HepG2 (cell line): ENCODE data around the gene L3MBTL4. TPM values are rescaled to one million over a fixed set of nuclear protein-coding genes. Genes with fewer than 3 reads are reported as not detected.

Experiments
- ATAD3A ChIP-seq: sonication (generic); formaldehyde crosslinking; IDR thresholded peaks from 2 replicates; pipeline ENCODE4 v1.4.0; 2020; ENCODE audit warnings: missing genetic modification reagents
- CENPX ChIP-seq: sonication (generic); formaldehyde crosslinking; IDR thresholded peaks from 2 replicates; pipeline ENCODE4 v1.9.0; 2021; ENCODE audit warnings: mild to moderate bottlenecking, missing genetic modification reagents, moderate library complexity
- ELF3 ChIP-seq: IDR thresholded peaks from 2 replicates; pipeline ENCODE4 v1.6.1; 2016; ENCODE audit warnings: missing genetic modification reagents, missing compliant biosample characterization
- HNRNPLL ChIP-seq: fragments of 200-400 bp; formaldehyde crosslinking; IDR thresholded peaks from 2 replicates; pipeline ENCODE4 v1.6.1; 2017; ENCODE audit warnings: mild to moderate bottlenecking, low read depth, low read length; ENCODE audit not compliant: poor library complexity, severe bottlenecking
- MLLT10 ChIP-seq: sonication (generic); formaldehyde crosslinking; IDR thresholded peaks from 2 replicates; pipeline ENCODE4 v1.4.0; 2020; ENCODE audit warnings: missing genetic modification reagents
- RORA ChIP-seq: sonication (generic); formaldehyde crosslinking; IDR thresholded peaks from 2 replicates; pipeline ENCODE4 v1.5.0; 2020; ENCODE audit warnings: mild to moderate bottlenecking, missing genetic modification reagents, moderate library complexity
- SNAI1 ChIP-seq: sonication (generic); formaldehyde crosslinking; IDR thresholded peaks from 2 replicates; pipeline ENCODE4 v1.5.0; 2020; ENCODE audit warnings: mild to moderate bottlenecking, missing genetic modification reagents, borderline replicate concordance
- THYN1 ChIP-seq: sonication (generic); formaldehyde crosslinking; IDR thresholded peaks from 2 replicates; pipeline ENCODE4 v1.8.1; 2023; ENCODE audit warnings: low read depth, mild to moderate bottlenecking, moderate library complexity, missing genetic modification reagents, borderline replicate concordance
- TSC22D2 ChIP-seq: sonication (generic); formaldehyde crosslinking; IDR thresholded peaks from 2 replicates; pipeline ENCODE4 v1.5.1; 2020; ENCODE audit warnings: missing genetic modification reagents, mild to moderate bottlenecking, borderline replicate concordance
- ZFP36L2 ChIP-seq: sonication (generic); formaldehyde crosslinking; IDR thresholded peaks from 2 replicates; pipeline ENCODE4 v1.4.0; 2020; ENCODE audit warnings: missing genetic modification reagents
- ZMYM2 ChIP-seq: sonication (generic); formaldehyde crosslinking; IDR thresholded peaks from 2 replicates; pipeline ENCODE4 v1.8.0; 2022; ENCODE audit warnings: mild to moderate bottlenecking, missing genetic modification reagents
- ZNF280D ChIP-seq: sonication (generic); formaldehyde crosslinking; IDR thresholded peaks from 2 replicates; pipeline ENCODE4 v1.5.1; 2020; ENCODE audit warnings: mild to moderate bottlenecking, missing genetic modification reagents
- ZNF282 ChIP-seq: fragments of 450-650 bp; IDR thresholded peaks from 2 replicates; pipeline ENCODE4 v1.6.1; 2018; ENCODE audit not compliant: partially characterized antibody
- ZNF484 ChIP-seq: sonication (generic); formaldehyde crosslinking; IDR thresholded peaks from 2 replicates; pipeline ENCODE4 v1.5.1; 2020; ENCODE audit warnings: mild to moderate bottlenecking, low read depth, missing genetic modification reagents, borderline replicate concordance
- ZNF616 ChIP-seq: sonication (generic); formaldehyde crosslinking; IDR thresholded peaks from 2 replicates; pipeline ENCODE4 v1.5.0; 2020; ENCODE audit warnings: low read depth, mild to moderate bottlenecking, missing genetic modification reagents
- polyA plus RNA-seq, 8 experiments: library from polyadenylated mRNA; depleted of rRNA in 3 of 8; stranded (reverse) in 7 of 8; unstranded in 1 of 8; fragments of >200 nt; fragmentation: Illumina TruSeq in 4 of 8; extraction: Trizol in 4 of 8; gene quantifications; 2 replicates each; pipeline versions ENCODE4 v1.2.1 to v1.2.3, GENCODE V29; 2011 to 2016; ENCODE audit warnings: low read depth in 4 of 8, missing spikeins in 1 of 8, mixed read lengths in 1 of 8; ENCODE audit not compliant: insufficient read depth in 1 of 8
- total RNA-seq, 5 experiments: library from RNA; depleted of rRNA; stranded (reverse); fragments of >200 nt; fragmentation: Illumina TruSeq; extraction: Trizol; gene quantifications; 2 replicates each; pipeline ENCODE4 v1.2.3, GENCODE V29; 2016; ENCODE audit warnings: low read depth in 1 of 5
- TF ChIP-seq, protein P1 (sequence below): sonication (generic); formaldehyde crosslinking; IDR thresholded peaks from 2 replicates; pipeline ENCODE4 v1.5.1; 2020; ENCODE audit warnings: missing genetic modification reagents, mild to moderate bottlenecking, borderline replicate concordance
- TF ChIP-seq, protein P2 (sequence below): sonication (generic); formaldehyde crosslinking; IDR thresholded peaks from 2 replicates; pipeline ENCODE4 v1.4.0; 2020; ENCODE audit warnings: missing genetic modification reagents
- TF ChIP-seq, protein P3 (sequence below): sonication (generic); formaldehyde crosslinking; IDR thresholded peaks from 2 replicates; pipeline ENCODE4 v1.5.0; 2020; ENCODE audit warnings: missing genetic modification reagents
- TF ChIP-seq, protein P4 (sequence below): sonication (generic); formaldehyde crosslinking; IDR thresholded peaks from 2 replicates; pipeline ENCODE4 v1.8.0; 2022; ENCODE audit warnings: mild to moderate bottlenecking, missing genetic modification reagents, moderate library complexity
- TF ChIP-seq, protein P5 (sequence below): sonication (generic); formaldehyde crosslinking; IDR thresholded peaks from 2 replicates; pipeline ENCODE4 v1.5.1; 2020; ENCODE audit warnings: missing genetic modification reagents, mild to moderate bottlenecking, borderline replicate concordance

The L3MBTL4 gene
- total and polyA plus RNA-seq, 2 of the 13 experiments (the other 11 are each of a cell fraction or from before 2014, with no cell fraction given) = 10.8 to 13.3 TPM

DNA sequence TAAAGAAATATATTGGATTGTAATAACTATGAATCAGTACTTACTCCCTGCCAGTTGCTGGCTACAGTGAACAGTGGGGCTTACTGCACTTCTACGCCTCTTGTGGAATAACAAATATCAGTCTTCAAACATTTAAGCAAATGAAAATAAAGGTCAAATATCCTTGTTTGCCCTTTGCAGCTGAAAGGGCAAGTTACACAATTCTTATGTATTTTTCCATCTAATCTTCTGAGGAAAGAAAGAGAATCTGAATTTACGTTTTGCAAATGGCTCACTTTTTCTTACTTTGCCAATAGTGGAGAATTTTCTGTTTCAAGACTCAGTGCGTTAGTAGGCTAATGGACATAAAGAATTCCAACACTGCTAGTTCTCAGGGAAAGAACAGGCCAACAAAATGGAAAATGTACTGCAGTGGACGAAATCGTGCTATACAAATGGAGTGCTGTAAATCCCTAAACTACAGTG, 362.2 kb downstream of the L3MBTL4 start (continued):
- TF ChIP-seq ZNF280D (CRISPR knock-in tag) (0 out of 2 replicates have a peak, but pooled peaks have one; percentile 59), ATAD3A (CRISPR knock-in tag) (no peak), ELF3 (CRISPR knock-in tag) (no peak), SNAI1 (CRISPR knock-in tag) (no peak), ZMYM2 (CRISPR knock-in tag) (no peak), ZNF282 (no peak), THYN1 (CRISPR knock-in tag) (no peak), MLLT10 (no peak), TSC22D2 (CRISPR knock-in tag) (no peak), RORA (no peak), CENPX (no peak), ZNF616 (no peak), ZFP36L2 (CRISPR knock-in tag) (no peak), ZNF484 (CRISPR knock-in tag) (no peak), HNRNPLL (no peak)
- TF ChIP-seq, protein P1, sequence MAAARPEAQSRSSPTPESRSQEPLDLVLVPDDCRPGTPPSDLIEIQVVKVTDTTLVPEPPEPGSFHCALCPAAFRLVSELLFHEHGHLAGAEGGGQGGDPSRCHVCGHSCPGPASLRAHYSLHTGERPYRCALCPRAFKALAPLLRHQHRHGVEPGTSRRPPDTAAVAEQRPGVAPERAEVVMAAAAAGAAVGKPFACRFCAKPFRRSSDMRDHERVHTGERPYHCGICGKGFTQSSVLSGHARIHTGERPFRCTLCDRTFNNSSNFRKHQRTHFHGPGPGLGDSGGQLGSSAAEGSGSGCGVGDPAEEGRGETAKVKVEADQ = no peak
- TF ChIP-seq, protein P2, sequence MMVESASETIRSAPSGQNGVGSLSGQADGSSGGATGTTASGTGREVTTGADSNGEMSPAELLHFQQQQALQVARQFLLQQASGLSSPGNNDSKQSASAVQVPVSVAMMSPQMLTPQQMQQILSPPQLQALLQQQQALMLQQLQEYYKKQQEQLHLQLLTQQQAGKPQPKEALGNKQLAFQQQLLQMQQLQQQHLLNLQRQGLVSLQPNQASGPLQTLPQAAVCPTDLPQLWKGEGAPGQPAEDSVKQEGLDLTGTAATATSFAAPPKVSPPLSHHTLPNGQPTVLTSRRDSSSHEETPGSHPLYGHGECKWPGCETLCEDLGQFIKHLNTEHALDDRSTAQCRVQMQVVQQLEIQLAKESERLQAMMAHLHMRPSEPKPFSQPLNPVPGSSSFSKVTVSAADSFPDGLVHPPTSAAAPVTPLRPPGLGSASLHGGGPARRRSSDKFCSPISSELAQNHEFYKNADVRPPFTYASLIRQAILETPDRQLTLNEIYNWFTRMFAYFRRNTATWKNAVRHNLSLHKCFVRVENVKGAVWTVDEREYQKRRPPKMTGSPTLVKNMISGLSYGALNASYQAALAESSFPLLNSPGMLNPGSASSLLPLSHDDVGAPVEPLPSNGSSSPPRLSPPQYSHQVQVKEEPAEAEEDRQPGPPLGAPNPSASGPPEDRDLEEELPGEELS (CRISPR knock-in tag) = 0 out of 2 replicates have a peak, but pooled peaks have one; percentile 12
- TF ChIP-seq, protein P3, sequence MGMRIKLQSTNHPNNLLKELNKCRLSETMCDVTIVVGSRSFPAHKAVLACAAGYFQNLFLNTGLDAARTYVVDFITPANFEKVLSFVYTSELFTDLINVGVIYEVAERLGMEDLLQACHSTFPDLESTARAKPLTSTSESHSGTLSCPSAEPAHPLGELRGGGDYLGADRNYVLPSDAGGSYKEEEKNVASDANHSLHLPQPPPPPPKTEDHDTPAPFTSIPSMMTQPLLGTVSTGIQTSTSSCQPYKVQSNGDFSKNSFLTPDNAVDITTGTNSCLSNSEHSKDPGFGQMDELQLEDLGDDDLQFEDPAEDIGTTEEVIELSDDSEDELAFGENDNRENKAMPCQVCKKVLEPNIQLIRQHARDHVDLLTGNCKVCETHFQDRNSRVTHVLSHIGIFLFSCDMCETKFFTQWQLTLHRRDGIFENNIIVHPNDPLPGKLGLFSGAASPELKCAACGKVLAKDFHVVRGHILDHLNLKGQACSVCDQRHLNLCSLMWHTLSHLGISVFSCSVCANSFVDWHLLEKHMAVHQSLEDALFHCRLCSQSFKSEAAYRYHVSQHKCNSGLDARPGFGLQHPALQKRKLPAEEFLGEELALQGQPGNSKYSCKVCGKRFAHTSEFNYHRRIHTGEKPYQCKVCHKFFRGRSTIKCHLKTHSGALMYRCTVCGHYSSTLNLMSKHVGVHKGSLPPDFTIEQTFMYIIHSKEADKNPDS (CRISPR knock-in tag) = no peak
- TF ChIP-seq, protein P4, sequence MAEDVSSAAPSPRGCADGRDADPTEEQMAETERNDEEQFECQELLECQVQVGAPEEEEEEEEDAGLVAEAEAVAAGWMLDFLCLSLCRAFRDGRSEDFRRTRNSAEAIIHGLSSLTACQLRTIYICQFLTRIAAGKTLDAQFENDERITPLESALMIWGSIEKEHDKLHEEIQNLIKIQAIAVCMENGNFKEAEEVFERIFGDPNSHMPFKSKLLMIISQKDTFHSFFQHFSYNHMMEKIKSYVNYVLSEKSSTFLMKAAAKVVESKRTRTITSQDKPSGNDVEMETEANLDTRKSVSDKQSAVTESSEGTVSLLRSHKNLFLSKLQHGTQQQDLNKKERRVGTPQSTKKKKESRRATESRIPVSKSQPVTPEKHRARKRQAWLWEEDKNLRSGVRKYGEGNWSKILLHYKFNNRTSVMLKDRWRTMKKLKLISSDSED (CRISPR knock-in tag) = no peak
- TF ChIP-seq, protein P5, sequence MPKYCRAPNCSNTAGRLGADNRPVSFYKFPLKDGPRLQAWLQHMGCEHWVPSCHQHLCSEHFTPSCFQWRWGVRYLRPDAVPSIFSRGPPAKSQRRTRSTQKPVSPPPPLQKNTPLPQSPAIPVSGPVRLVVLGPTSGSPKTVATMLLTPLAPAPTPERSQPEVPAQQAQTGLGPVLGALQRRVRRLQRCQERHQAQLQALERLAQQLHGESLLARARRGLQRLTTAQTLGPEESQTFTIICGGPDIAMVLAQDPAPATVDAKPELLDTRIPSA = no peak
